Activated naive CD4-positive, alpha-beta T cell treated with anti-CD3 and anti-CD28 coated beads for 36 hours (primary cell): ENCODE results near the gene NECAP2. TPM values are rescaled to one million over a fixed set of nuclear protein-coding genes. Genes with fewer than 3 reads are reported as not detected.

Source experiments
- CTCF ChIA-PET: fragments of 350-600 bp; sonication (Branson Sonifier 250); formaldehyde crosslinking; loops from one replicate; lab custom pipeline; 2021; ENCODE audit warnings: antibody characterized with exemption; lab: Charles Lee
- DNase-seq: peaks from one replicate; pipeline ENCODE4 v3.0.0-alpha.2; 2020
- H3K27ac Mint-ChIP-seq: one replicate; pipeline ENCODE4 v1.8.0; 2021; ENCODE audit warnings: mild to moderate bottlenecking, mixed read lengths
- H3K27me3 Mint-ChIP-seq: one replicate; pipeline ENCODE4 v1.8.0; 2021; ENCODE audit warnings: low read depth, mixed read lengths
- H3K36me3 Mint-ChIP-seq: one replicate; pipeline ENCODE4 v1.8.0; 2021; ENCODE audit warnings: low read depth, mixed read lengths
- H3K4me1 Mint-ChIP-seq: one replicate; pipeline ENCODE4 v1.8.0; 2021; ENCODE audit warnings: low read depth, mixed read lengths
- H3K4me3 Mint-ChIP-seq: one replicate; pipeline ENCODE4 v1.8.0; 2021; ENCODE audit warnings: mild to moderate bottlenecking, moderate library complexity, mixed read lengths
- H3K9me3 Mint-ChIP-seq: one replicate; pipeline ENCODE4 v1.8.0; 2021; ENCODE audit warnings: mixed read lengths
- intact Hi-C: fragments of 100-400 bp; cut with micrococcal nuclease; formaldehyde crosslinking; loops from one replicate; pipeline ENCODE4 v1.15.1; 2023
- total RNA-seq, 2 experiments: library from RNA; stranded (reverse); gene quantifications; one replicate each; pipeline ENCODE4 v1.2.3, GENCODE V29; 2021

The NECAP2 gene
- total RNA-seq, 2 experiments from 2014 or later, result 53.3 to 53.4 TPM

- CTCF ChIA-PET, result no interaction called here
These were observed 30.9 kb upstream of the NECAP2 start for GRCh38 chr1:16409536-16410152.

GRCh38 chr1:16410803-16411202 is 29.7 kb upstream of the NECAP2 start:
- DNase-seq, result no peak
- H3K9me3 Mint-ChIP-seq, result no peaks in the 10 kb centered on the region
- H3K36me3 Mint-ChIP-seq, result no peaks in the 10 kb centered on the region
- intact Hi-C loops, result no loop called here
- H3K4me1 Mint-ChIP-seq, result no peaks in the 10 kb centered on the region
- H3K27me3 Mint-ChIP-seq, result no peaks in the 10 kb centered on the region
- CTCF ChIA-PET, result no interaction called here
- no peak overlapping the region for H3K27ac Mint-ChIP-seq
- H3K4me3 Mint-ChIP-seq, result no peak overlapping the region

More at GRCh38 chr1:16409536-16410152, 30.9 kb upstream of the NECAP2 start:
- no peaks in the 10 kb centered on the region for H3K9me3 Mint-ChIP-seq
- H3K27me3 Mint-ChIP-seq, result no peaks in the 10 kb centered on the region
- H3K36me3 Mint-ChIP-seq, result no peaks in the 10 kb centered on the region
- intact Hi-C loops, result no loop called here
- H3K4me3 Mint-ChIP-seq, result no peak overlapping the region
- no peak overlapping the region for H3K27ac Mint-ChIP-seq
- no peaks in the 10 kb centered on the region for H3K4me1 Mint-ChIP-seq
- DNase-seq, result no peak

GRCh38 chr1:16413191-16413590 is 27.3 kb upstream of the NECAP2 start:
- Mint-ChIP-seq H3K36me3 (no peaks in the 10 kb centered on the region), H3K9me3 (no peaks in the 10 kb centered on the region), H3K27me3 (no peaks in the 10 kb centered on the region), H3K4me1 (no peaks in the 10 kb centered on the region), H3K27ac (no peak overlapping the region), H3K4me3 (no peak overlapping the region)
- intact Hi-C loops, result no loop called here
- DNase-seq, result no peak
- CTCF ChIA-PET, result no interaction called here

GRCh38 chr1:16418823-16419425 is 21.6 kb upstream of the NECAP2 start:
- Mint-ChIP-seq H3K36me3 (no peaks in the 10 kb centered on the region), H3K9me3 (no peaks in the 10 kb centered on the region), H3K4me3 (no peak overlapping the region), H3K27me3 (no peaks in the 10 kb centered on the region), H3K27ac (peak overlapping the region; percentile 28), H3K4me1 (peaks cover 30% of the 10 kb centered on the region)
- intact Hi-C loops, result no loop called here
- CTCF ChIA-PET, result no interaction called here
- peak; percentile 22 for DNase-seq

- intact Hi-C loops, result loop anchor here (1.0 to 5.0 kb wide), 3 partner anchors 20 to 53 kb away; partner anchors contain the start of genes NECAP2 and SZRD1
- Mint-ChIP-seq H3K27ac (peak overlapping the region; percentile 67), H3K27me3 (no peaks in the 10 kb centered on the region), H3K4me3 (peak overlapping the region; percentile 10), H3K9me3 (no peaks in the 10 kb centered on the region), H3K4me1 (peaks cover 30% of the 10 kb centered on the region), H3K36me3 (no peaks in the 10 kb centered on the region)
- peak; percentile 87 for DNase-seq
- CTCF ChIA-PET, result interaction anchor here (0.6 to 2.9 kb wide), 4 partner anchors 10 to 266 kb away, joined by 3 to 12 read pairs (median 3); partner anchors contain the start of gene NECAP2
These were observed 20.0 kb upstream of the NECAP2 start for GRCh38 chr1:16420424-16421118.

- CTCF ChIA-PET, result interaction anchor here (0.6 to 2.9 kb wide), 3 partner anchors 9 to 267 kb away, joined by 3 to 12 read pairs (median 3); partner anchors contain the start of gene NECAP2
- peak overlapping the region; percentile 10 for H3K4me3 Mint-ChIP-seq
- no peak for DNase-seq
- H3K27me3 Mint-ChIP-seq, result no peaks in the 10 kb centered on the region
- peaks cover 30% of the 10 kb centered on the region for H3K4me1 Mint-ChIP-seq
- no peaks in the 10 kb centered on the region for H3K9me3 Mint-ChIP-seq
- H3K36me3 Mint-ChIP-seq, result no peaks in the 10 kb centered on the region
- intact Hi-C loops, result loop anchor here (1.0 to 5.0 kb wide), 3 partner anchors 20 to 54 kb away; partner anchors contain the start of genes NECAP2 and SZRD1
- H3K27ac Mint-ChIP-seq, result peak overlapping the region; percentile 67
These were observed 19.3 kb upstream of the NECAP2 start for GRCh38 chr1:16421201-16421600.

GRCh38 chr1:16422041-16422440 is 18.5 kb upstream of the NECAP2 start:
- H3K4me1 Mint-ChIP-seq, result peaks cover 30% of the 10 kb centered on the region
- no peak for DNase-seq
- no peaks in the 10 kb centered on the region for H3K36me3 Mint-ChIP-seq
- H3K4me3 Mint-ChIP-seq, result no peak overlapping the region
- intact Hi-C loops, result loop anchor here (5.0 kb wide), 1 partner anchor 35 kb away; no protein-coding TSS in a partner anchor
- CTCF ChIA-PET, result interaction anchor here (0.6 to 2.9 kb wide), 2 partner anchors 13 to 18 kb away, joined by 4 to 12 read pairs; partner anchors contain the start of gene NECAP2
- no peak overlapping the region for H3K27ac Mint-ChIP-seq
- H3K27me3 Mint-ChIP-seq, result no peaks in the 10 kb centered on the region
- H3K9me3 Mint-ChIP-seq, result no peaks in the 10 kb centered on the region

GRCh38 chr1:16425125-16426025 is 15.1 kb upstream of the NECAP2 start:
- intact Hi-C loops, result no loop called here

GRCh38 chr1:16430606-16431005 is 9.9 kb upstream of the NECAP2 start:
- intact Hi-C loops, result no loop called here
- Mint-ChIP-seq H3K27me3 (no peaks in the 10 kb centered on the region), H3K4me3 (no peak overlapping the region), H3K36me3 (no peaks in the 10 kb centered on the region), H3K4me1 (peaks cover 4% of the 10 kb centered on the region), H3K27ac (no peak overlapping the region), H3K9me3 (no peaks in the 10 kb centered on the region)
- DNase-seq, result no peak
- CTCF ChIA-PET, result interaction anchor here (1.3 kb wide), 1 partner anchor 10 kb away, joined by 3 read pairs; no protein-coding TSS in a partner anchor

More at GRCh38 chr1:16425125-16426025, 15.1 kb upstream of the NECAP2 start:
- H3K27ac Mint-ChIP-seq, result no peak overlapping the region
- H3K9me3 Mint-ChIP-seq, result no peaks in the 10 kb centered on the region
- H3K4me1 Mint-ChIP-seq, result peaks cover 13% of the 10 kb centered on the region
- no peaks in the 10 kb centered on the region for H3K27me3 Mint-ChIP-seq
- no peaks in the 10 kb centered on the region for H3K36me3 Mint-ChIP-seq
- CTCF ChIA-PET, result interaction anchor here (1.1 kb wide), 1 partner anchor 195 kb away, joined by 3 read pairs; no protein-coding TSS in a partner anchor
- DNase-seq, result no peak
- H3K4me3 Mint-ChIP-seq, result no peak overlapping the region

- CTCF ChIA-PET, result no interaction called here
- Mint-ChIP-seq H3K4me1 (peaks cover 8% of the 10 kb centered on the region), H3K27ac (no peak overlapping the region), H3K36me3 (no peaks in the 10 kb centered on the region), H3K4me3 (no peak overlapping the region), H3K9me3 (no peaks in the 10 kb centered on the region), H3K27me3 (no peaks in the 10 kb centered on the region)
- intact Hi-C loops, result no loop called here
- DNase-seq, result no peak
These were observed 7.5 kb upstream of the NECAP2 start for GRCh38 chr1:16433030-16433429.

- H3K4me3 Mint-ChIP-seq, result no peak overlapping the region
These were observed 6.5 kb upstream of the NECAP2 start for GRCh38 chr1:16434007-16434406.

More at GRCh38 chr1:16434007-16434406, 6.5 kb upstream of the NECAP2 start:
- DNase-seq, result no peak
- H3K36me3 Mint-ChIP-seq, result no peaks in the 10 kb centered on the region
- H3K4me1 Mint-ChIP-seq, result peaks cover 8% of the 10 kb centered on the region
- no peak overlapping the region for H3K27ac Mint-ChIP-seq
- CTCF ChIA-PET, result interaction anchor here (0.9 kb wide), 1 partner anchor 352 kb away, joined by 3 read pairs; no protein-coding TSS in a partner anchor
- no peaks in the 10 kb centered on the region for H3K9me3 Mint-ChIP-seq
- no peaks in the 10 kb centered on the region for H3K27me3 Mint-ChIP-seq
- intact Hi-C loops, result no loop called here
